HG03103 (cell line): ENCODE data around the gene SLC7A8.
A peak's percentile ranks its signal among the peaks of the same experiment; 100 is the strongest.

Source experiments
- ATAC-seq: cut with Tn5 transposase; IDR thresholded peaks from one replicate; pipeline ENCODE4 v1.9.1; 2021; ENCODE audit warnings: low read depth; ENCODE audit not compliant: unreplicated experiment

The SLC7A8 gene

DNA sequence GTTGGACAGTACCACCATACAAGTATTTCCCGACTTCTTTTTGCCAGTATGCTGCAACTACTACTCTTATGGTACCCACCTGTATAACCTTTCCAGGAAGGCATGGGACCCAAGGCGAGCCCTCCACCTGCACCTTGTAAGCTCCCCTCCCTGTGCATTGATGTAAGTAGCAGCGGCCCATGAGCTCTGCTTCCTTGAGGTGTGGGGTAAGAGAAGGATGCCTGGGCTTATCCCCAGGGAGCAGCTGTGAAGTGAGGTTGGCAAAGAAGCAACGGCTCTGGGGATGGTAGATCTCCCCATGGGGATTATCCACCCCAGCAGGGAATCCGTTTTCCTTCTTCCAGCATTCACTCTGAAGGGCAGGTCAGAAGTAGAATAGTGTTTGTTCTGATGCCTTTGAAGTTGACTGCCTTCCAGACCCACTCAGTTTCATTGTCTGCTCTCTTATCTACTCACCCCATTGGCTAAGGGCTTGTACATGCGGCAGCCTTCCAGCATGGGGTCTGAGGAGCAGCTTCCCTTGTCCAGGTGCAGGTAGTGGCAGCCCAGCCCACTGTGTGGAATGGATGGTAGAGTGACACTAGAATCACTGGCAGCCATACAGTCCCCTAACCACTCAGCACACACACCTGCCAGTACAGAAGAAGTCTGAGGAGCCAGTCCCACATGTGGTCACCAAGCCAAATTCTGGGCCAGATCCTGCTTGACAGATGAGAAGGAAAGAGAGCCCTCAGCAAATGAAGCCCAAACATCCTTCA lies 82.1 kb downstream of the SLC7A8 start:
- no peak for ATAC-seq

DNA sequence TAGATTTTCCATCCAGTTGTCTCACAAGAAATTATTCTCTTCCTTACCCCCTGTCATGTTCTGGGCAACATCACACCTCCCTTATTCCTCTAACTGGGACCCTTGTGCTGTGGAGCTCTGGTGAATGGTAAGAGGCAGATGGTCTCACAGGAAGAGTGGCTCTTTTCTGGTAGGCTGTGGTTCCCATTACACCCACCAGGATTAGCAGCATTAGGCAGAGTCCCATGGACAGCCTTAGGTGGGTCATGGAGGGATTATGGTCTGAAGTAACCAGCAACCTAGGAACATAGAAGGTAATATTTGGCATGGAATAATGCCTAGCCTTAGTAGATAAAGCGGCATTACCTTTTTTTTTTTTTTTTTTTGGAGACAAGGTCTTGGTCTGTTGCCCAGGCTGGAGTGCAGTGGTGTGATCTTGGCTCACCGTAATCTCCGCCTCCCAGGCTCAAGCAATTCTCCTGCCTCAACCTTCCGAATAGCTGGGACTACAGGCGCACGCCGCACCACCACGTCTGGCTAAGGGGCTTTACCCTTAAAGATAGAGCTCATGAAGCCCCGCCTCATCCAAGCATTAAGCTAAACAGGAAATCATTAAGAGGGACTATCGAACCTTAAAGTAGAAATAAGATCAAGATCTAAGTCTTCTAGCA lies 84.1 kb downstream of the SLC7A8 start:
- ATAC-seq: no peak

DNA sequence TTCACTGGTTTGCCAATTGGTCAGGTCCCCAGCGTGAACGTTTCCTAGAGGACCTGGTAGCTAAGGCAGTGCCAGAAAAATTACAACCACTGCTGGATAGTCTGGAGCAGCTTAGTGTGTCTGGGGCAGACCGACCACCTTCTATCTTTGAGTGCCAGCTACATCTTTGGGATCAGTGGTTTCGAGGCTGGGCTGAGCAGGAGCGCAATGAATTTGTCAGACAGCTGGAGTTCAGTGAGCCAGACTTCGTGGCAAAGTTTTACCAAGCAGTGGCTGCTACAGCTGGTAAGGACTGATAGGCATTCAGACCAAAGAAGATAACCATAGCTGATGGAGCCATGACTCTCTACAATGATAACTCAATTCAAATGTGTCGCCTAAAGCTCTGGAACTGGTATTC lies 85.7 kb downstream of the SLC7A8 start:
- ATAC-seq: no peak

DNA sequence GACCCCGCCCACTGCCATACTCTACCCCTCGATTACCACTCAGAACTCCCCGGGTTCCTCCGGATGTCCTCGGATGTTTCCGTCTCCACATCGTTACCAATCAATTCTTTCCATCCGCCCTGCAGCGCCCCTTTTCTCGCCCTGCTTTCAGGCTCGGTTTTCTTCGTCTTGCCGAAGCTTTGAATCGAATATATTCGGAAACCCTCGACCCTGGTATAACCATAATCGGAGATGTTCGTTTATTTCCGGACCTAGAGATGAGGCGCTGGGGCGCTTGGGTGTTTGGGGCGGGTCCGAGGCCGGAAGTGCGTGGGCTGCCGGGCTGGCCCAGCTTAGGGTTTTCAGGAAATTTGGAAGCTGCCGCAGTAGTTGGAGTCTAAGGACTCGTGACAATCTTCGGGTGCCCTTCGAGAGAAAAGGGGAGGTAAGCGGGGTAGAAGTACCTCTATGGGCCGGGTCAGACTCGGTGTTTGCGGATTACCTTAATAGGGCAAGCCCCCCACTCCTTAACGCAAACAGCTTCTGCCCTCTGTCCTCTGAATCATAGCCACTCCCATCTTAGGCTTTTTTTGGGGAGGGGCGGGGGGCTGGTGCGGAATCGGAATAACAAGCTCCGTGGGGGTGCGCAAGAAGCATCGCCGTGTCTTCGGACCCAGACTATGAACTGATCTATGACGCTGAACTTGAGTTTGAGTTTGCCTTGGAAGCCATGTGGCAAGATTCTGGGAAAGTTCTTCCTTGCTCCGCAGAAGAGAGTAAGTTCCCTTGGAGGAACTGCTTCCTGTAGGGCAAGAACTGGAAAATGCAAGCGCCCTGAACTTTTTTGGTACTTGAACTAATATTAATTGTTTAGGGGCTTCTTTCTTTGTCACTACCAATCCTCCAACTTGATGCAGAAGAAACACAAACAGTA lies 88.0 kb downstream of the SLC7A8 start, which contains the start of gene C14orf119:
TSS of gene C14orf119 (plus strand) at position 310 of the 913 bp plus-strand sequence. CDS start 2,154 bp downstream, outside the sequence.
- peak; percentile 81 for ATAC-seq

DNA sequence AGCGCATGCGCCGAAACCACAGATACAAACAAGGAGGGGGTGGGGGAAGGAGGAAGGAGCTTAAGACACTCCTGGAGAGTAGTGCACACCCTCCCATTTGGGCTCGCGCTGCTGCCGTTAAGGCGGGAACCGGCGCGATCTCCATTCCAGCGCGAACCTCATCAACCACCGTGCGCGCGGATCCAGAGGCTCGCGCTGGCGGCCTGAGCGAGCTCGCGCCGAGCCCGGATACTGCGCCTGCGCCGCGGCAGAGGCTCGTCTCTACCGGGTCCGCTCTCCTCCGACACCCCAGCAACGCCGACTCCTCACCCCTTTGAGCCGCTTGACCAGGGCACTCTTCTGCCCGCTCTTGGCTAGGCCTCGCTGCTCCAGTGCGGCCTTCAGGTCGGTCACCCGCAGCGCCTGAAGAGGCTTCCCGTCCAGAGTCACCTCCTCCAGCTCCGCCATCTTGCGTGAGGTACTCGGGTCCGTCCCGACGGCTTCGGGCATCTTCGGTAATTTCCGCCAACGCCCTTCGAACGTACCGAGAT lies 88.7 kb downstream of the SLC7A8 start, which contains the start of gene ACIN1:
TSS of gene ACIN1 (minus strand) at position 471 of the 530 bp plus-strand sequence. CDS start at position 447, 24 bp downstream.
- ATAC-seq: peak; percentile 33

DNA sequence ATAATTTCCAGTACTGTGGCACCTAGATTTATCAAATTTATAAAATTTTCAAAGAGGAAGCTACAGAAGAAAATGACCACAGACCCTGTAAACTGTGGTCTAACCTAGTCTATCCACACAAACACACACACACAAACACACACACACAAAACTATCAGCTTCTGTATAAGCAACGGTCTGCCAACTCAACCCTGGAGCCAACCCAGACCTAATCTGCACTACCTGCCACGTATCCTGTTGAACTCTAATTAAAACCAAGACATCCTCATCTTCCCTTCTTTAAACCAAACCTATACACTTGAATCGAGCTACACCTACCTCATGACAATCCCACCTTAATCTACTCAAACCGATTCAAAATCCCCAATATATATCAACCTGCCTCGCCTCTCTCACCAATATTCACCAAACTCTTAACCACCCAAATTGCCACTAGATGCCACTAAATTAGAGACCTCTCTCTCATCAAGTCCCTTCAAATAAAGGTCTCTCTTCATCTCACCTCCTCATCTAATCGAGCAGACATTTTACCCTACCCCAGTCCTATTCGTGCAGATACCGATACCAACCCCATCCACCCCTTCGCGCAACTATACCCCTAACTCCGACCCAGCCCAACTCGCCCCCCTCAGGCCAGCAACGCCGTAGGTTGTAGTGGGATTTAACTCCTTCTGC lies 89.3 kb downstream of the SLC7A8 start:
- no peak for ATAC-seq

DNA sequence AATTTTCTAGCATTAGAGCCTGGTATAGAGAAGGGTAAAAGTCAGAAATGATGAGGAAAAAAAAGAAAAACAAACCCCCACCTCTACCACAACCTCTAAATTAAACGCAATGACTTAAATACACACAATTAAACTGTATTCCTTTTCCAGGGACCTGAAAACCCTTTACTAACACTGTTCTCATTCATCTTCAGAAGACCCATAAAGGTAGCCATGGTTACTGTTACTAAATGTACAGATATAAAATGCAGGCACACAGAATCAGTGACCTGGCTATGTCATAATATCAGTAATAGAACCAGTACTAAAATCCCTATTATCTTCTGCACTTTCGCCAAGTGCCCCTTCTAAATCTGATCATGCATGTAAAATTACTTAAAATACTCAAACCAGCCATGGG lies 89.9 kb downstream of the SLC7A8 start:
- no peak for ATAC-seq

DNA sequence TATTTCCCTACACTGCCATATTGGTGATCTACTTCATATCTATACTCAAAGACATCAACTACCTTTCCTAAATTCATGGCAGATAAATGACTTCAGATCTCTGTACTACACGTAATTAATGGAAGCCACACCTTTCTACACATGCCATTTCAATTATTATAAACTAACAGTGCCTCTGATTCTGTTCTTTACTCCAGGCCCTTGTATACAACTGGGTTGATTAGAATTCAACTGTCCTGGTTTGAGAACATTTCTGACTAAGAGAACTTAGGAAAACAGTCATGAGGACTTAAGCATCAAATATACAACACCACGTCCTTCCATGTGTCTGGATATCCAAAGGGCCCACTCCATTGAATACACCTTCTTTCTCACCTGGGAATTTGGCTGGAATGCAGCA lies 90.4 kb downstream of the SLC7A8 start:
- no peak for ATAC-seq

DNA sequence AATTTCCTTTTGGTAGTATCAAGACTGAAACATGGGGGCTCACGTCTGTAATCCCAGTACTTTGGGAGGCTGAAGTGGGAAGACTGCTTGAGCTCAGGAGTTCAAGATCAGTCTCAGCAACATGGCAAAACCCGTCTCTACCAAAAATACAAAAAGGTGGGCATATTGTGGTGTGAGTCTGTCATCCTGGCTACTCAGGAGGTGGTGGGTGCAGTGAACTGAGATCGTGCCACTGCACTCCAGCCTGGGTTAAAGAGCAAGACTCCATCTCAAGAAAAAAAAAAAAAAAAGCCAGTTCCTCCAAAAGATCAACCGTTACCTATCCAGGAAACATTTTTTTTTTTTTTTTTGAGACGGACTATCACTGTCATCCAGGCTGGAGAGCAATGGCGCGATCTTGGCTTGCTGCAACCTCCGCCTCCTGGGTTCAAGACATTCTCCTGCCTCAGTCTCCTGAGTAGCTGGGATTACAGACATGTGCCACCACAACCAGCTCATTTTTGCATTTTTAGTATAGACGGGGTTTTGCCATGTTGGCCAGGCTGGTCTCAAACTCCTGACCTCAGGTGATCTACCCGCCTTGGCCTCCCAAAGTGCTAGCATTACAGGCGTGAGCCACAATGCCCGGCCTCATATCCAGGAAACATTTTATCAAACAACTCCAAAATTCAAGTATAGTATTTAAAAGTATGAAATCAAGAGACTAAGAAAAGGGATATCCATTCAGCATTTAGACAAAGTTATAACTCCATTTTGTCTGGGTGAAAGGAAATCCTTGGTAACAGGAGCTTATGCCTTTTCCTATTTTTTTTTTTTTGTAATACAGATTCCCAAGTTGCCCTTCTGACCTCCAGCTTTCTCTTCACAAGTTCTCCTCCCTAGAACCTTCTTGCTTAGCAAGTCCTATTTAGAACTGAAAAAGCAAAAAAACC lies 91.9 kb downstream of the SLC7A8 start:
- ATAC-seq: no peak

DNA sequence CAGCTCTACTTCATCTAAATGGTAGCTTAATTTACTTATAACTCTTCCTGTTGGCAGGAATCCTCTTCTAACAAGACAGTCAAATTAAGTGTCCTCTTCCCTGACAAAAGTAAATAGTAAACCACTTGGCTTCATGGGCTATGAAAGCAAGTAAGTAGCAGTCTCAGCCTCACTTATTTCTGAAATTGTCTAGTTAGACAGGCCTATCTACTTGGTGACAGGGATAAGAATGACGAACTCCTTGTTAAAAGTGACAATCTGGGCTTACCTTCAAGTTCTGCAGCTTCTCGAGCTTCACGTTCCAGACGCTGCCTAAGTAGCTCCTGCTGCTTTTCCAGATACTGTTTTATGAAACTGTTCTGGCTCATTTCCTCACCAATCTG lies 93.2 kb downstream of the SLC7A8 start:
- no peak for ATAC-seq

DNA sequence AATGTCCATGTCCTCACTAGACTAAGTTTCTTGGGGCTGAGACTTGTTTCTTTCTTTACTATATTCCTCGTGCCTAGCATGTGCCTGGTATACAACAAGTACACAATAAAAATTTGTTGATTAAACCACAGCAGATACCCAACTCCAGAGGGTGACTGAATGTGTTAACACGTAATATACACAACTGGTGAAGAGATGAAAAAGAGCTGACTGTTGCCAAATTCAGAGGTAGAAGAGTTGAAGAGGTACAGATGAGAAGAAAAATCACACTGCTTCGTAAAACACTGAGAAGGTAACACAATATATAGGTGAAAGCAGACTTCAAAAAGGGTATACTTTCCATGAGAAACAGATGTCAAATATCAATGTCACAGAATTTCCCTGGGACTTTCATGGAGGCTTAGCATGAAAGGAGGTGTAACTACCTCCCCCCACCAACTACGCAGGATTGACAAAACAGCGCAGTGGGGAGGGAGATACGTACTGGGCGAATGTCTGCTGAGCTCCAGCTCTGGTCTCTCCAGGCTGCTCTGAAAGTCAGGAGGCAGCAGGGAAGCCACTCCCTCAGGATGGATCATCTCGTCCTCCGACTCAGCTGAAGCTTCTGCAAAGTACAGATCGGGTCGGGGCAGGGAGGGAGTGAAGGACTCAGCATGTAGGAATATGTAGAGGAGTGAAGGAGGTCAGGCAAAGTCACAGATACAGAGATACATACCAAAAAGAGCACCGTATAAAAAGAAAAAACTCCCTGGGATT lies 93.8 kb downstream of the SLC7A8 start:
- ATAC-seq: no peak

DNA sequence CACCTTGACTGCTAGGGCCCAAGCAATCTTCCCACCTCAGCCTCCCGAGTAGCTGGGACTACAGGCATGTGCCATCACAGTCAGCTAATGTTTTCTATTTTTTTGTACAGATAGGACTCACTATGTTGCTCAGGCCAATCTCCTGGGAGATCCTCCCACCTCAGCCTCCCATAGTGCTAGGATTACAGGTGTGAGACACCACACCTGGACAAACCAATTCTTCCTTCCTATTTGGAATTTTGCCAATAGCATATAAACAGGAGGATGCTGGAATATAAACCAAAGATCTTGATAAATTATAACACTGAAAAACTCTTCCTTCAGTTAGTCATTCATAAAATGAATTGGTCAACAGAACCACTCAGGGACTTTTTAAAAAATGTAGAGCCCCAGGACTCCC lies 96.9 kb downstream of the SLC7A8 start:
- ATAC-seq: no peak

DNA sequence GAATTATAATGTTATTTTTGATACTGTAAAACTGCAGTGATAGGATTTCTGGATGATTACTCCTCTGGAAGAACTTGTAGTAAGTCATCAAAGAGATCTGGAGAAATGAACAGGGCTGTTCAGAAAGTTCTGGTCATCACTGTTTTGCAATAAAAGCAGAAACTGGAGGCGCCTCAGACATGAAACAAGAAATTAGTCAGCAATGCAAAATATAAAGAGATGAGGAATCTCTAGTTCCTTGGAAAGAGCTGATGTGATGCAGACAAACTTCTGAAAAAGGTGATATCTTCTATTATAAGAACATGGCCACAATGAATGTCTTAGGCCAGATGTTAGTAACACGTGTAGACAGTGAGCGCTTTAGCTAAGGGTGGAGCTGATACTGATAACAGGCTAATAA lies 98.0 kb downstream of the SLC7A8 start:
- no peak for ATAC-seq

DNA sequence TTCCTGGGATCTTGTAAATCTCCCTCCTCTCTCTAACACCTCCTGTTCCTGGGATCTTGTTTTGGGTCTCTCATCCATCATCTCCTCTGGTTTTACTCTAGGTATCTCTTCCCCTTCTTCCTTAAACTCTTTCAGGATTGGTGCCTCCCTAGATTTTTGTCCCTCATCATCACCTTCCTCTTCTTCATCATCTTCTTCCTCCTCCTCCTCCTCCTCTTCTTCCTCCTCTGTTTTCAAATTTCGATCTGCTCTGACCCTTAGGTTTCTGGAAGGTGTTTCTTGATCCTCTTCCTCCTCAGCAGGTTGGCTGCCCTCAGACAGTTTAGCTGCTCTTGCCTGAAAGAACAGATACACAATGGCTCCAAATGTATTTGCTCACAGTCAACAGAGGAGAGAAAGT lies 103.0 kb downstream of the SLC7A8 start:
- no peak for ATAC-seq

DNA sequence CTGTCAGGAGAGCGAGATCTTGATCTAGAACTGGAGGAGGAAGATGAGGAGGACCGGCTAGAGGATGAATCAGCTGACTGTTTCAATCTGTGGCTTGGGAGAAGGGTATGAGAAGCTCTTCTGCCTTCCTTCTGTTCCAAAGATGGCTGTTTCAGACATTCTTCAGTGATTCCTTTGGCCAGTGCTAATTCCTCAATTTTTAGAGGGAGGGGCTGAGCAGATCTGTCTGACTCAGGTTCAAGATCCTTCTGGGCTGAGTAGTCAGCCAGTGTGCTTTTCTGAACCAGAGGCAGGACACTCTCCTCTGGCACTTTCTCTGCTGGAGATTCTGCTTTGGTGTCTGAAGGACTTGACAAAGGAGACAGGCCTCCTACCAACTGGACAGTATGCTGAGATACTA lies 103.7 kb downstream of the SLC7A8 start:
- ATAC-seq: no peak

DNA sequence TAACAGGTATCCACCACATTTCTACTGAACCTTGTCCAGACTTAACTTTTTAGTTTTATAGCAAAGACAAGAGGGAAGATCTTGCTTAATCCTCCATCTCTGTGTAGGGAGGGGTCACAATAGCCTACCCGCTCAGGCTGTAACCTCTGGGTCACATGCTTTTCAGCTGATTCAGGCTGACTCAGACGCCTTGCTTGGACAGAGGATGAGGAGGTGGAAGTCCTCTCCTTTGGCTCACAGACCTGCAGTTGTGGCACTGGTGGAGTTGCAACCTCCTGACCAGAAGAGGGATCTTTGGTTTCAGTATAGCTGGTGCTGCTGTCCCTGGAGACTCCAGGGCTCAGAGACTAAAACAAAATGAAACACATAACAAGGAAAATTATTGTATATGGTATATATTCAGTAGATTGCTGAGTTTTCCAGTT lies 104.8 kb downstream of the SLC7A8 start:
- ATAC-seq: no peak

DNA sequence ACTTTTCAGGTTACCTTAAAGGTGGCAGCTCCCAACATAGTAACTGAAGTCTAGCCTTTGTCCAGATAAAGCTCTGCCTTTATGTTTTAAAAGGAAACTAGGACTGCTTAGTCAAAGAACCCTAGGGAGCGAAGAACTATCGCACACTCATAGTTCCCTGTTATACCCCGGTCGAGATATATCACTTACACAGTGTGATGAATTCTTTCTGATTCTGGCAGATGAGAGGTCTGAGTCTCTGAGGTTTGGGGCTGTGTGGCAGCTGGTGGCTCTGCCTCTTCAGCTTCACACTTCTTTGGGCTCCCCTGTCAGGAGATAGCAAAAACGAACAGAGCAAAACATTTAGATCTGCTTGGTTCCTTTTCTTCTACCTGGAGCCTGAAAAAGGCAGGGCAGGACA lies 105.5 kb downstream of the SLC7A8 start:
- ATAC-seq: no peak

DNA sequence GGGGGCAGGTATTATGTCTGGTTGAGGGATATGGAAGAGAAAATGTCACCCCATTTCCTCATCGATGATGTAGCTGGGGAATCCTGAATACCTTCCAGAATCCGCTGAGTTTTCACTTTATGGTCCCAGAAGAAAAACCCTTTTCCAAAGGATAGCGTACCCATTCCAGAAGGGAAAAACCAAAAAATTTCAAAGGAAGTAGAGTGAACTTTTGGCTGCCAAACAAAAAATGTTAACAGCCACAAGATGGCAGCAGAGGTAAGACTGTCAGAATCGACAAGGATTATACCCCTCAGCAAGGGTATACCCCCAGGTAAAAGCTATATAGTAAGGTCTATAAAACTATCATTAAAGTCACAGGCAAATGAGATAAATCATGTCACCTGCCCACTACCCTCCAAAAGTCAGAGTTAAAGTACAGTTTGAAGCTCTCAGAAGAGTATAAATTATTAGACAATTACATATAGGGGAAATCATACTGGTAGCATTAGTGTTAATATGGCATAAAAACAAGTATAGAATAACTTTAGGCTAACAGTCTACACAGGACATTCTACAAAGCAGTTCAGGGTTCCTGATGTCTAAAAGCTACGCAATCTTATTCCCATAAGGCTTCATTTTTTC lies 106.6 kb downstream of the SLC7A8 start:
- no peak for ATAC-seq
